Measurements from ENCODE around the gene SHISA4. TPM values are rescaled to one million over a fixed set of nuclear protein-coding genes. Genes with fewer than 3 reads are reported as not detected.

Gene SHISA4
- total RNA-seq, 2 experiments from 2014 or later: 0.14 to 0.26 TPM

- Mint-ChIP-seq H3K27me3 (peaks cover 9% of the 10 kb centered on the region), H3K9me3 (ENCODE audit: low read depth) (no peaks in the 10 kb centered on the region), H3K27ac (no peak overlapping the region), H3K36me3 (ENCODE audit: low read depth) (peaks cover 2% of the 10 kb centered on the region), H3K4me3 (no peak overlapping the region), H3K4me1 (peaks cover 4% of the 10 kb centered on the region)
- DNase-seq (no peak), ATAC-seq (peak; percentile 50)
- intact Hi-C loops (cut with DNase I, micrococcal nuclease): no loop called here
- POLR2A ChIA-PET: interaction anchor here (0.7 to 0.9 kb wide), 2 partner anchors 90 to 281 kb away, joined by 3 to 5 read pairs; no protein-coding TSS in a partner anchor
- CTCF ChIA-PET: interaction anchor here (0.7 to 3.9 kb wide), 9 partner anchors 11 to 125 kb away, joined by 3 to 26 read pairs (median 3); partner anchors contain the start of gene TIMM17A
Measured at GRCh38 chr1:201882665-201883132, 6.0 kb upstream of the SHISA4 start.

- H3K4me1 Mint-ChIP-seq: peaks cover 4% of the 10 kb centered on the region
- H3K27me3 Mint-ChIP-seq: peaks cover 14% of the 10 kb centered on the region
- POLR2A ChIA-PET: interaction anchor here (0.7 kb wide), 1 partner anchor 89 kb away, joined by 3 read pairs; no protein-coding TSS in a partner anchor
- CTCF ChIA-PET: interaction anchor here (0.7 to 3.9 kb wide), 9 partner anchors 11 to 201 kb away, joined by 3 to 26 read pairs (median 3); partner anchors contain the start of gene TIMM17A
- peaks cover 2% of the 10 kb centered on the region for H3K36me3 Mint-ChIP-seq (ENCODE audit: low read depth)
- H3K27ac Mint-ChIP-seq: no peak overlapping the region
- H3K4me3 Mint-ChIP-seq: no peak overlapping the region
- H3K9me3 Mint-ChIP-seq (ENCODE audit: low read depth): no peaks in the 10 kb centered on the region
- intact Hi-C loops (cut with DNase I, micrococcal nuclease): no loop called here
- ATAC-seq: no peak
- no peak for DNase-seq
Measured at GRCh38 chr1:201883266-201883665, 5.4 kb upstream of the SHISA4 start.

GRCh38 chr1:201883786-201884185 lies 4.9 kb upstream of the SHISA4 start:
- Mint-ChIP-seq H3K27ac (no peak overlapping the region), H3K36me3 (ENCODE audit: low read depth) (no peaks in the 10 kb centered on the region), H3K4me3 (no peak overlapping the region), H3K9me3 (ENCODE audit: low read depth) (no peaks in the 10 kb centered on the region), H3K4me1 (peaks cover 4% of the 10 kb centered on the region), H3K27me3 (peaks cover 15% of the 10 kb centered on the region)
- ChIA-PET POLR2A (interaction anchor here (0.9 kb wide), 1 partner anchor 256 kb away, joined by 12 read pairs; no protein-coding TSS in a partner anchor), CTCF (interaction anchor here (0.5 to 3.9 kb wide), 7 partner anchors 10 to 399 kb away, joined by 3 to 26 read pairs (median 4); no protein-coding TSS in a partner anchor)
- peak; percentile 33 for DNase-seq
- peak; percentile 40 for ATAC-seq
- intact Hi-C loops (cut with DNase I, micrococcal nuclease): no loop called here

- ChIA-PET POLR2A (interaction anchor here (0.9 kb wide), 1 partner anchor 255 kb away, joined by 12 read pairs; no protein-coding TSS in a partner anchor), CTCF (interaction anchor here (0.5 to 3.9 kb wide), 4 partner anchors 9 to 399 kb away, joined by 3 to 26 read pairs (median 4); no protein-coding TSS in a partner anchor)
- intact Hi-C loops (cut with DNase I, micrococcal nuclease): no loop called here
- Mint-ChIP-seq H3K36me3 (ENCODE audit: low read depth) (no peaks in the 10 kb centered on the region), H3K4me3 (no peak overlapping the region), H3K4me1 (peaks cover 4% of the 10 kb centered on the region), H3K27ac (no peak overlapping the region), H3K9me3 (ENCODE audit: low read depth) (no peaks in the 10 kb centered on the region), H3K27me3 (peaks cover 16% of the 10 kb centered on the region)
- DNase-seq (no peak), ATAC-seq (no peak)
Measured at GRCh38 chr1:201884425-201884824, 4.3 kb upstream of the SHISA4 start.

- POLR2A ChIA-PET: interaction anchor here (0.7 kb wide), 1 partner anchor 343 kb away, joined by 3 read pairs; no protein-coding TSS in a partner anchor
- no peak for ATAC-seq
- DNase-seq: no peak
Measured at GRCh38 chr1:201885531-201886075, 3.1 kb upstream of the SHISA4 start.

GRCh38 chr1:201886103-201886885 lies 2.4 kb upstream of the SHISA4 start:
- no peaks in the 10 kb centered on the region for H3K36me3 Mint-ChIP-seq (ENCODE audit: low read depth)

More at GRCh38 chr1:201885531-201886075, 3.1 kb upstream of the SHISA4 start:
- Mint-ChIP-seq H3K4me3 (no peak overlapping the region), H3K27me3 (peaks cover 23% of the 10 kb centered on the region), H3K9me3 (ENCODE audit: low read depth) (no peaks in the 10 kb centered on the region), H3K4me1 (peaks cover 7% of the 10 kb centered on the region), H3K27ac (no peak overlapping the region), H3K36me3 (ENCODE audit: low read depth) (no peaks in the 10 kb centered on the region)
- CTCF ChIA-PET: interaction anchor here (0.8 to 2.0 kb wide), 2 partner anchors 8 to 10 kb away, joined by 3 to 26 read pairs; no protein-coding TSS in a partner anchor
- intact Hi-C loops (cut with DNase I, micrococcal nuclease): no loop called here

GRCh38 chr1:201887116-201887866 lies 1.4 kb upstream of the SHISA4 start:
- intact Hi-C loops (cut with DNase I, micrococcal nuclease): no loop called here
- Mint-ChIP-seq H3K36me3 (ENCODE audit: low read depth) (no peaks in the 10 kb centered on the region), H3K4me1 (peaks cover 7% of the 10 kb centered on the region), H3K4me3 (no peak overlapping the region), H3K27me3 (peaks cover 32% of the 10 kb centered on the region), H3K9me3 (ENCODE audit: low read depth) (no peaks in the 10 kb centered on the region), H3K27ac (no peak overlapping the region)
- ChIA-PET POLR2A (interaction anchor here (0.8 kb wide), 1 partner anchor 87 kb away, joined by 3 read pairs; no protein-coding TSS in a partner anchor), CTCF (interaction anchor here (0.6 to 2.0 kb wide), 5 partner anchors 9 to 1566 kb away, joined by 3 to 26 read pairs (median 4); no protein-coding TSS in a partner anchor)
- ATAC-seq: no peak
- no peak for DNase-seq

More at GRCh38 chr1:201886103-201886885, 2.4 kb upstream of the SHISA4 start:
- POLR2A ChIA-PET: interaction anchor here (0.7 to 0.8 kb wide), 2 partner anchors 88 to 344 kb away, joined by 3 read pairs; no protein-coding TSS in a partner anchor
- Mint-ChIP-seq H3K9me3 (ENCODE audit: low read depth) (no peaks in the 10 kb centered on the region), H3K4me3 (no peak overlapping the region), H3K4me1 (peaks cover 7% of the 10 kb centered on the region), H3K27me3 (peaks cover 25% of the 10 kb centered on the region), H3K27ac (no peak overlapping the region)
- CTCF ChIA-PET: interaction anchor here (0.8 to 2.0 kb wide), 5 partner anchors 8 to 86 kb away, joined by 3 to 26 read pairs (median 4); no protein-coding TSS in a partner anchor
- ATAC-seq: no peak
- intact Hi-C loops (cut with DNase I, micrococcal nuclease): no loop called here
- DNase-seq: no peak

GRCh38 chr1:201889090-201889968 lies 631 bp downstream of the SHISA4 start:
- ATAC-seq: peak; percentile 7
- Mint-ChIP-seq H3K27ac (no peak overlapping the region), H3K36me3 (ENCODE audit: low read depth) (no peaks in the 10 kb centered on the region), H3K9me3 (ENCODE audit: low read depth) (no peaks in the 10 kb centered on the region), H3K4me1 (peaks cover 3% of the 10 kb centered on the region), H3K4me3 (peak overlapping the region; percentile 15), H3K27me3 (peaks cover 36% of the 10 kb centered on the region)
- CTCF ChIA-PET: interaction anchor here (0.6 to 2.0 kb wide), 4 partner anchors 9 to 403 kb away, joined by 3 to 12 read pairs (median 4); no protein-coding TSS in a partner anchor
- POLR2A ChIA-PET: no interaction called here
- intact Hi-C loops (cut with DNase I, micrococcal nuclease): no loop called here
- no peak for DNase-seq

GRCh38 chr1:201890223-201890622 lies 1.5 kb downstream of the SHISA4 start:
- ChIA-PET CTCF (interaction anchor here (0.7 to 2.0 kb wide), 2 partner anchors 10 to 12 kb away, joined by 4 to 12 read pairs; no protein-coding TSS in a partner anchor), POLR2A (no interaction called here)

More at GRCh38 chr1:201890223-201890622, 1.5 kb downstream of the SHISA4 start:
- no peak for DNase-seq
- intact Hi-C loops (cut with DNase I, micrococcal nuclease): no loop called here
- no peak overlapping the region for H3K4me3 Mint-ChIP-seq
- peaks cover 3% of the 10 kb centered on the region for H3K4me1 Mint-ChIP-seq
- peaks cover 36% of the 10 kb centered on the region for H3K27me3 Mint-ChIP-seq
- H3K9me3 Mint-ChIP-seq (ENCODE audit: low read depth): no peaks in the 10 kb centered on the region
- H3K27ac Mint-ChIP-seq: no peak overlapping the region
- H3K36me3 Mint-ChIP-seq (ENCODE audit: low read depth): no peaks in the 10 kb centered on the region
- ATAC-seq: no peak

All from activated CD4-positive, alpha-beta T cell treated with anti-CD3 and anti-CD28 coated beads for 36 hours (primary cell).